K562 (cell line): ENCODE results near the gene GIPR. TPM values are rescaled to one million over a fixed set of nuclear protein-coding genes. Genes with fewer than 3 reads are reported as not detected.

Experiments
- BRD9 ChIP-seq: fragments of 450-650 bp; IDR thresholded peaks from 2 replicates; pipeline ENCODE4 v1.6.1; 2018; ENCODE audit warnings: low read depth; ENCODE audit not compliant: partially characterized antibody
- HIVEP1 ChIP-seq: fragments of 250-450 bp; sonication (Bioruptor Pico); IDR thresholded peaks from 2 replicates; pipeline ENCODE4 v1.4.0; 2020; ENCODE audit warnings: mild to moderate bottlenecking
- HMGN3 ChIP-seq: IDR thresholded peaks from 2 replicates; pipeline ENCODE4 v1.6.1; 2011; ENCODE audit warnings: borderline replicate concordance, low read depth, mild to moderate bottlenecking, mixed read lengths, low read length; ENCODE audit not compliant: insufficient read length; ENCODE audit errors: extremely low read depth
- JUND ChIP-seq, 2 experiments: IDR thresholded peaks; 2 replicates in 1 of 2; 3 replicates in 1 of 2; pipeline ENCODE4 v1.6.1; 2011; ENCODE audit warnings: borderline replicate concordance in 2 of 2, low read depth in 2 of 2, low read length in 2 of 2, improper control_type of control experiment in 1 of 2, missing biosample characterization in 1 of 2, missing genetic modification characterization in 1 of 2, missing genetic modification reagents in 1 of 2
- KLF16 ChIP-seq: IDR thresholded peaks from 2 replicates; pipeline ENCODE4 v1.6.1; 2016; ENCODE audit warnings: antibody characterized with exemption
- MTA1 ChIP-seq: fragments of 450-650 bp; IDR thresholded peaks from 2 replicates; pipeline ENCODE4 v1.6.1; 2017; ENCODE audit warnings: borderline replicate concordance
- PCBP1 ChIP-seq: fragments of 200-400 bp; formaldehyde crosslinking; IDR thresholded peaks from 2 replicates; pipeline ENCODE4 v1.6.1; 2018; ENCODE audit warnings: mild to moderate bottlenecking, low read depth, low read length; ENCODE audit not compliant: poor library complexity, severe bottlenecking
- RB1 ChIP-seq: fragments of 450-650 bp; IDR thresholded peaks from 2 replicates; pipeline ENCODE4 v1.6.1; 2017; ENCODE audit warnings: low read depth, mild to moderate bottlenecking
- RBM17 ChIP-seq: fragments of 200-400 bp; formaldehyde crosslinking; IDR thresholded peaks from 2 replicates; pipeline ENCODE4 v1.6.1; 2017; ENCODE audit warnings: low read depth, mild to moderate bottlenecking, low read length, borderline replicate concordance
- SMARCB1 ChIP-seq: IDR thresholded peaks from 2 replicates; pipeline ENCODE4 v1.6.1; 2011; ENCODE audit warnings: improper control_type of control experiment, low read depth; ENCODE audit not compliant: insufficient read length
- SRF ChIP-seq, 2 experiments: fragments of 250-450, 450-650 bp in 1 of 2; sonication (Bioruptor Pico) in 1 of 2; sonication (generic) in 1 of 2; formaldehyde crosslinking; IDR thresholded peaks; 2 replicates each; pipeline versions ENCODE4 v1.5.0 to v1.5.1; 2020 to 2022; ENCODE audit warnings: mild to moderate bottlenecking in 1 of 2, missing genetic modification reagents in 1 of 2
- YY1 ChIP-seq, 3 experiments: IDR thresholded peaks; 2 replicates each; pipeline ENCODE4 v1.6.1; 2011; ENCODE audit warnings: low read length in 2 of 3, mild to moderate bottlenecking in 2 of 3, moderate library complexity in 2 of 3, borderline replicate concordance in 1 of 3, control low read depth in 1 of 3, low read depth in 1 of 3; ENCODE audit not compliant: insufficient read depth in 3 of 3, insufficient replicate concordance in 2 of 3, control insufficient read depth in 1 of 3, insufficient read length in 1 of 3; ENCODE audit errors: extremely low read depth in 1 of 3
- ZBTB7A ChIP-seq: IDR thresholded peaks from 2 replicates; pipeline ENCODE4 v1.6.1; 2011; ENCODE audit warnings: low read depth, mild to moderate bottlenecking, low read length, moderate library complexity, borderline replicate concordance; ENCODE audit not compliant: control insufficient read depth
- ZNF436 ChIP-seq: fragments of 250-450, 450-650 bp; sonication (Bioruptor Pico); formaldehyde crosslinking; IDR thresholded peaks from 2 replicates; pipeline ENCODE4 v1.7.0; 2020; ENCODE audit warnings: mild to moderate bottlenecking
- ZNF551 ChIP-seq: fragments of 250-450 bp; sonication (Bioruptor Pico); IDR thresholded peaks from 2 replicates; pipeline ENCODE4 v1.5.0; 2021; ENCODE audit warnings: mild to moderate bottlenecking, moderate library complexity
- ZNF609 ChIP-seq: sonication (generic); formaldehyde crosslinking; IDR thresholded peaks from 2 replicates; pipeline ENCODE4 v1.8.1; 2023; ENCODE audit warnings: missing genetic modification reagents, mild to moderate bottlenecking, borderline replicate concordance
- polyA plus RNA-seq, 8 experiments: library from polyadenylated mRNA; depleted of rRNA in 4 of 8; stranded (reverse) in 5 of 8; unstranded in 3 of 8; fragments of >200 nt; fragmentation: Nextera tagmentation in 2 of 8; fragmentation: Illumina TruSeq in 1 of 8; extraction: Ambion mirVana in 2 of 8; extraction: Trizol in 1 of 8; gene quantifications; 2 replicates each; pipeline versions ENCODE4 v1.2.1 to v1.2.3, GENCODE V29; 2011 to 2014; ENCODE audit warnings: inconsistent platforms in 1 of 8, missing spikeins in 1 of 8
- total RNA-seq, 7 experiments: library from RNA; depleted of rRNA in 6 of 7; stranded (reverse); fragments of >200 nt in 6 of 7; fragmentation: Illumina TruSeq in 2 of 7; extraction: Trizol in 2 of 7; gene quantifications; 2 replicates each; pipeline versions ENCODE4 v1.2.1 to v1.2.3, GENCODE V29; 2011 to 2021; ENCODE audit warnings: low replicate concordance in 1 of 7

GIPR gene
- total and polyA plus RNA-seq, 9 of the 15 experiments (the other 6 are each of a cell fraction or from before 2014, with no cell fraction given): 2.2 to 26.8 (median 12.7) TPM

GRCh38 chr19:45693106-45693788, 25.2 kb downstream of the GIPR start (continued):
- TF ChIP-seq JUND (IDR thresholded peaks at IDR 0.05; ENCODE audit: borderline replicate concordance, low read depth, low read length) (0 out of 2 replicates have a peak, but pooled peaks have one; percentile 4), JUND (tag; IDR thresholded peaks at IDR 0.05; ENCODE audit: borderline replicate concordance, low read depth, low read length) (0 out of 3 replicates have a peak, but pooled peaks have one; percentile 33), ZNF551 (CRISPR knock-in tag) (no peak), ZNF436 (CRISPR knock-in tag) (no peak), SRF (CRISPR knock-in tag; IDR thresholded peaks at IDR 0.05) (peak in 1 of 2 experiments; percentile 49; a peak in 1 of 4 replicates), PCBP1 (peak; percentile 10), HMGN3 (no peak), ZNF609 (peak; percentile 66; the same call in 1 of the 2 replicates), ZBTB7A (peak; percentile 73), SMARCB1 (no peak), HIVEP1 (CRISPR knock-in tag) (no peak), YY1 (IDR thresholded peaks at IDR 0.05; ENCODE audit: borderline replicate concordance in 1 of 3, control insufficient read depth in 1 of 3, extremely low read depth in 1 of 3, insufficient read depth in 3 of 3, insufficient read length in 1 of 3, insufficient replicate concordance in 2 of 3, low read depth in 1 of 3, low read length in 2 of 3) (peak in 1 of 3 experiments; percentile 23), MTA1 (no peak), KLF16 (0 out of 2 replicates have a peak, but pooled peaks have one; percentile 28), RB1 (peak; percentile 86), RBM17 (no peak), BRD9 (peak; percentile 63)
